ENCODE results near the gene ADAMTS3.

DNA sequence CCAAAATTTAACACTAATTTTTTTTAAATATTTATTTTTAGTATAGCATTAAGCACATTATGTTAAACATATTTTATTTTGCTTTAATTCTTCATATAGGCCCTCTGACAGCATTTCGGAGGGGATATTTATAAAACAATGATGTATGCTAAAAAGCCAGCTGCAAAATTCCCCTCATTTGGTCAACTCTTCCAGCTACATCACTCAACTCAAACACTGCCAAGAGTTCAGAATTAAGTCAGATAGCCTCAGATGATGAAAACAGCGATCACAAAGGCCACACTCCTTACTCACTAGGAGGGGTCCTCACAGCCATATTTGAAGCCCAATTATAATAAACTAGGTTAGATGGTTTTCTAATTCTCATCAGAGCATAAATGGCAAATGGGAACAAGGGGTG, 146.6 kb downstream of the ADAMTS3 start:
- TF ChIP-seq, protein P1, sequence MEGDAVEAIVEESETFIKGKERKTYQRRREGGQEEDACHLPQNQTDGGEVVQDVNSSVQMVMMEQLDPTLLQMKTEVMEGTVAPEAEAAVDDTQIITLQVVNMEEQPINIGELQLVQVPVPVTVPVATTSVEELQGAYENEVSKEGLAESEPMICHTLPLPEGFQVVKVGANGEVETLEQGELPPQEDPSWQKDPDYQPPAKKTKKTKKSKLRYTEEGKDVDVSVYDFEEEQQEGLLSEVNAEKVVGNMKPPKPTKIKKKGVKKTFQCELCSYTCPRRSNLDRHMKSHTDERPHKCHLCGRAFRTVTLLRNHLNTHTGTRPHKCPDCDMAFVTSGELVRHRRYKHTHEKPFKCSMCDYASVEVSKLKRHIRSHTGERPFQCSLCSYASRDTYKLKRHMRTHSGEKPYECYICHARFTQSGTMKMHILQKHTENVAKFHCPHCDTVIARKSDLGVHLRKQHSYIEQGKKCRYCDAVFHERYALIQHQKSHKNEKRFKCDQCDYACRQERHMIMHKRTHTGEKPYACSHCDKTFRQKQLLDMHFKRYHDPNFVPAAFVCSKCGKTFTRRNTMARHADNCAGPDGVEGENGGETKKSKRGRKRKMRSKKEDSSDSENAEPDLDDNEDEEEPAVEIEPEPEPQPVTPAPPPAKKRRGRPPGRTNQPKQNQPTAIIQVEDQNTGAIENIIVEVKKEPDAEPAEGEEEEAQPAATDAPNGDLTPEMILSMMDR (IDR thresholded peaks at IDR 0.05), result no peak
- TF ChIP-seq POLR2A (IDR thresholded peaks at IDR 0.05) (no peak), EP300 (IDR thresholded peaks at IDR 0.05) (no peak), POLR2AphosphoS5 (IDR thresholded peaks at IDR 0.05) (no peak)

Measured in stomach (tissue), 4 donors.